ENCODE measurements around the gene TUBB1.

GRCh38 chr20:59008715-59009336 lies 10.4 kb upstream of the TUBB1 start:
- TF ChIP-seq CTCF (IDR thresholded peaks at IDR 0.05), result no peak
- no peak for TF ChIP-seq POLR2A (IDR thresholded peaks at IDR 0.05)
